CD4-positive, CD25-positive, alpha-beta regulatory T cell (primary cell): Measurements from ENCODE around the gene PSD. TPM values are rescaled to one million over a fixed set of nuclear protein-coding genes. Genes with fewer than 3 reads are reported as not detected.

Experiments used
- ATAC-seq, 2 donors: fragments of 150-1000 bp; cut with Tn5 transposase; one replicate each; pipeline ENCODE4 v1.10.0; 2021; ENCODE audit warnings: low read depth in 2 of 2, moderate number of reproducible peaks in 2 of 2, moderate library complexity in 1 of 2
- DNase-seq, 3 donors: peaks; one replicate each; pipeline versions ENCODE4 v3.0.0 to v3.0.0-alpha.2; 2012 to 2022; ENCODE audit warnings: mixed read lengths in 1 of 3
- H3K27ac ChIP-seq: one replicate; pipeline ENCODE4 v1.7.0; 2013; ENCODE audit warnings: mild to moderate bottlenecking, low read length; ENCODE audit not compliant: insufficient read depth, poor library complexity, severe bottlenecking
- H3K27me3 ChIP-seq: one replicate; pipeline ENCODE4 v1.7.0; 2013; ENCODE audit warnings: low read length; ENCODE audit not compliant: control insufficient read depth, insufficient read depth
- H3K36me3 ChIP-seq: one replicate; pipeline ENCODE4 v1.7.0; 2013; ENCODE audit warnings: mild to moderate bottlenecking, low read length, moderate library complexity; ENCODE audit not compliant: control insufficient read depth, insufficient read depth
- H3K4me1 ChIP-seq: 2 replicates; pipeline ENCODE4 v1.7.0; 2013; ENCODE audit warnings: mild to moderate bottlenecking, low read length; ENCODE audit not compliant: insufficient read depth, control insufficient read depth, poor library complexity, severe bottlenecking
- H3K4me3 ChIP-seq: one replicate; pipeline ENCODE4 v1.7.0; 2013; ENCODE audit warnings: low read depth, mild to moderate bottlenecking, low read length, moderate library complexity
- H3K9me3 ChIP-seq, 2 experiments: 1 replicate in 1 of 2; 2 replicates in 1 of 2; pipeline ENCODE4 v1.7.0; 2013; ENCODE audit warnings: low read length in 2 of 2, mild to moderate bottlenecking in 1 of 2, moderate library complexity in 1 of 2; ENCODE audit not compliant: control insufficient read depth in 2 of 2
- H3K27ac Mint-ChIP-seq, 3 donors: one replicate each; pipeline ENCODE4 v1.8.0; 2020 to 2022; ENCODE audit warnings: mild to moderate bottlenecking in 3 of 3, mixed read lengths in 3 of 3, moderate library complexity in 2 of 3
- H3K27me3 Mint-ChIP-seq: one replicate; pipeline ENCODE4 v1.8.0; 2022; ENCODE audit warnings: mild to moderate bottlenecking, mixed read lengths
- H3K36me3 Mint-ChIP-seq: one replicate; pipeline ENCODE4 v1.8.0; 2020; ENCODE audit warnings: mixed read lengths
- H3K4me1 Mint-ChIP-seq, 4 donors: one replicate each; pipeline ENCODE4 v1.8.0; 2020 to 2022; ENCODE audit warnings: mixed read lengths in 4 of 4, mild to moderate bottlenecking in 1 of 4
- H3K4me3 Mint-ChIP-seq, 4 donors: one replicate each; pipeline ENCODE4 v1.8.0; 2020 to 2022; ENCODE audit warnings: mild to moderate bottlenecking in 4 of 4, mixed read lengths in 4 of 4, moderate library complexity in 3 of 4
- H3K9me3 Mint-ChIP-seq, 7 donors: one replicate each; pipeline ENCODE4 v1.8.0; 2020 to 2022; ENCODE audit warnings: mixed read lengths in 7 of 7, mild to moderate bottlenecking in 3 of 7, moderate library complexity in 2 of 7
- polyA plus RNA-seq, 4 donors: library from polyadenylated mRNA; unstranded; fragments of 300-500 nt; fragmentation: Illumina TruSeq; gene quantifications; one replicate each; pipeline ENCODE4 v1.2.3, GENCODE V29; 2021
- total RNA-seq: library from RNA; stranded (reverse); gene quantifications from one replicate; pipeline ENCODE4 v1.2.3, GENCODE V29; 2022

Gene PSD
- total and polyA plus RNA-seq, 5 donors from 2014 or later, result 1.4 to 2.9 (median 2.2) TPM

DNA sequence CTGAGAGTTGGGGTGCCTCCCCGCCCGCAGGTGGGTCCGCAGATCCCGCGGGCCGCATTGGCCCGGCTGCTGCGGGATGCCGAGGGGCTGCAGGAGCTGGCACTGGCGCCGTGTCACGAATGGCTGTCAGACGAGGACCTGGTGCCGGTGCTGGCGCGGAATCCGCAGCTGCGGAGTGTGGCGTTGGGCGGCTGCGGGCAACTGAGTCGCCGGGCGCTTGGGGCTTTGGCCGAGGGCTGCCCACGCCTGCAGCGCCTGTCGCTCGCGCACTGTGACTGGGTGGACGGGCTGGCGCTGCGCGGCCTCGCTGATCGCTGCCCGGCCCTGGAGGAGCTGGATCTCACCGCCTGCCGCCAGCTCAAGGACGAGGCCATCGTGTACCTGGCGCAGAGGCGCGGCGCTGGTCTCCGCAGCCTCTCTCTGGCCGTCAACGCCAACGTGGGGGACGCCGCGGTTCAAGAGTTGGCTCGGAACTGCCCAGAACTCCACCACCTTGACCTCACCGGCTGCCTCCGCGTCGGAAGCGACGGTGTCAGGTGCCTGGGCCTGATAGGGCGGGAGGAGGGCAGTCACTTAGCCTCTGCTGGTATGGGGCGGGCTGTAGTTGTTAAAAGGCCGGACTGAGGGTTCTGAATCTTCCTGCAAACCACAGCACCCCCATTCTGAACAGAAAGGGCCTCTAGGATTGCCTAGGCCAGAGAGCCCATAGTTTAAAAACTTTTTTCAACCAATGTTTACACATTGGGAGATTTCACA is 3.4 kb upstream of the PSD start:
- H3K4me1 ChIP-seq, result peaks cover 44% of the 10 kb centered on the region
- Mint-ChIP-seq H3K27me3 (peaks cover 15% of the 10 kb centered on the region), H3K4me3 (peak overlapping the region; percentile 93 to 98 (median 96)), H3K9me3 (peaks cover 0 to 4% (median 0%) of the 10 kb centered on the region in 7 donors), H3K4me1 (peaks cover 0 to 49% (median 18%) of the 10 kb centered on the region in 4 donors), H3K27ac (peak overlapping the region; percentile 32 to 98 (median 38)), H3K36me3 (no peaks in the 10 kb centered on the region)
- no peaks in the 10 kb centered on the region for H3K9me3 ChIP-seq
- peaks cover 7% of the 10 kb centered on the region for H3K27me3 ChIP-seq
- H3K27ac ChIP-seq, result peak overlapping the region; percentile 79
- DNase-seq (no peak), ATAC-seq (peak; percentile 3 to 5)
- peak overlapping the region; percentile 61 for H3K4me3 ChIP-seq
- H3K36me3 ChIP-seq, result peaks cover 3% of the 10 kb centered on the region

DNA sequence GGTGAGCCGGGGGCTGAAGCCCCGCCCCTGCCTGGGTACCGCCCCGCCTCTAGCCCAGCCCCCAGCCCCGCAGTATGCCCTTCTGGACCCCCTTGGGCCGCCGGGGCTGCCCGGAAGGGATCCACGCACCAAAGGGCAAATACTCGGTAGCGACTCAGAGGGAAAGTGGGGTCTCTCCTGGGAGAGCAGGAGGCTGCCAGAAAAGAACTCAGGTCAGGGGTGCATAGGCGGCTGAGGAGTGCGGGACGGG is 2.8 kb upstream of the PSD start:
- Histone ChIP-seq H3K27me3 (peaks cover 7% of the 10 kb centered on the region), H3K4me1 (peaks cover 44% of the 10 kb centered on the region), H3K9me3 (no peaks in the 10 kb centered on the region), H3K36me3 (peaks cover 3% of the 10 kb centered on the region), H3K27ac (peak overlapping the region; percentile 79), H3K4me3 (peak overlapping the region; percentile 41)
- Mint-ChIP-seq H3K9me3 (peaks cover 0 to 4% (median 0%) of the 10 kb centered on the region in 7 donors), H3K27me3 (peaks cover 16% of the 10 kb centered on the region), H3K4me1 (peaks cover 0 to 49% (median 18%) of the 10 kb centered on the region in 4 donors), H3K36me3 (no peaks in the 10 kb centered on the region), H3K4me3 (peak overlapping the region; percentile 93 to 98 (median 96)), H3K27ac (peak overlapping the region; percentile 5 to 98 (median 93))
- DNase-seq (peak in 1 of 3 donors; percentile 60), ATAC-seq (no peak)

GRCh38 chr10:102420714-102421506 is 2.3 kb upstream of the PSD start, which contains the start of gene FBXL15:
Gene FBXL15, plus strand, starts transcription at chr10:102420836. Its CDS starts 294 bp downstream, at chr10:102421130.
- peaks cover 0 to 47% (median 18%) of the 10 kb centered on the region in 4 donors for H3K4me1 Mint-ChIP-seq
- peak; percentile 88 to 96 (median 93) for DNase-seq
- Histone ChIP-seq H3K4me1 (peaks cover 44% of the 10 kb centered on the region), H3K27me3 (peaks cover 7% of the 10 kb centered on the region), H3K36me3 (peaks cover 3% of the 10 kb centered on the region), H3K27ac (peak within 1 kb of the TSS; percentile 79), H3K4me3 (peak within 1 kb of the TSS; percentile 91), H3K9me3 (no peaks in the 10 kb centered on the region)
- no peaks in the 10 kb centered on the region for H3K36me3 Mint-ChIP-seq
- H3K9me3 Mint-ChIP-seq, result peaks cover 0 to 4% (median 0%) of the 10 kb centered on the region in 7 donors
- peak within 1 kb of the TSS; percentile 93 to 98 (median 93) for H3K27ac Mint-ChIP-seq
- H3K4me3 Mint-ChIP-seq, result peak within 1 kb of the TSS; percentile 93 to 98 (median 96)
- H3K27me3 Mint-ChIP-seq, result peaks cover 20% of the 10 kb centered on the region
- ATAC-seq, result peak; percentile 76 to 77

GRCh38 chr10:102420181-102420713 is 1.7 kb upstream of the PSD start:
- peak overlapping the region; percentile 91 for H3K4me3 ChIP-seq
- peak overlapping the region; percentile 32 to 98 (median 93) for H3K27ac Mint-ChIP-seq
- H3K36me3 ChIP-seq, result peaks cover 3% of the 10 kb centered on the region
- peaks cover 7% of the 10 kb centered on the region for H3K27me3 ChIP-seq
- H3K27me3 Mint-ChIP-seq, result peaks cover 26% of the 10 kb centered on the region
- peaks cover 44% of the 10 kb centered on the region for H3K4me1 ChIP-seq
- H3K4me3 Mint-ChIP-seq, result peak overlapping the region; percentile 93 to 98 (median 96)
- no peak for ATAC-seq
- H3K4me1 Mint-ChIP-seq, result peaks cover 0 to 43% (median 16%) of the 10 kb centered on the region in 4 donors
- no peaks in the 10 kb centered on the region for H3K9me3 ChIP-seq
- no peak for DNase-seq
- H3K27ac ChIP-seq, result peak overlapping the region; percentile 79
- H3K36me3 Mint-ChIP-seq, result no peaks in the 10 kb centered on the region
- H3K9me3 Mint-ChIP-seq, result peaks cover 0 to 4% (median 0%) of the 10 kb centered on the region in 7 donors

DNA sequence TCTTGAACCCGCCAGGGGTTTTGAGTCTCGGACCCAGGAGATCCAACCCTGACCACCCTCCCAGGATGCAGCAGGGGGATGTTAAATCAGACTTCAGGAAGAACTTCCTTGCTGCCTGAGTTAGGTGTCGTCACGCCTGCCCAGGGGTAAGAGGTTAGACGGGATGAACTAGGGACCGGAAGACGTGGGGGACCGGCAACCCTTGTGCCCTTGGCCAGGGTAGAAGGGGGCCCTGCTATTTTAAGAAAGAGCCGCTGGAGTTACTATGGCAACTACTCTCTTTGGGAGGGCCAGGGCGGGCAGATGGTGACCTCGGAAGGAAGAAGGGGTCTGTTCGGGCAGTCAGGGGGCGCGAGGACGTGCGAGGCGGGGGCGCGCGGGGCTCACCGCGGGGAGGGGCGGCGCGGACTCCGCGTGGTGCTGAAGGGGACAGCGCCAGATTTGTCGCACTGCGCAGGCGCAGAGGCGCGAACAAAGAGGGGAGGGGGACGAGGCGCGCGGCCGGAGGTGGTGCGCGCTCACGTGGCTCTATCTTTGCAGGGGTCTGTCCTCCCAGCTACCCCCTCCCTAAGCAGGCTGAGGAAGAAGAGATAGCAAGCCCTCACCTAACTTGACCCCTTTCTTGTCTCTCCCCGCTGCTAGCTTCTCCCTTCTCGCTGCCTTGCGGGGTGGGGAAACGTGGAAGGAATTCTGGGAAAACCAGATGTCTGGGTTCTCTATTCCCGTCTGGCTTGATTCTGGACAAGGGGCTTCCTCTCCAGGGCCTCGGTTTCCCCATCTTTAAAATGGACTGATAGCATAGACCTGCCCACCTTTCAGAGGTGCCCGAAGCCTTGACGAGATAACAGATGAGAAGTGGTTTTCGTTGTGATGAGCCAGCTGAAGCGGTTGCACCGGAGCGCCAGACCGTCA is 940 bp upstream of the PSD start:
- peaks cover 26% of the 10 kb centered on the region for H3K27me3 Mint-ChIP-seq

DNA sequence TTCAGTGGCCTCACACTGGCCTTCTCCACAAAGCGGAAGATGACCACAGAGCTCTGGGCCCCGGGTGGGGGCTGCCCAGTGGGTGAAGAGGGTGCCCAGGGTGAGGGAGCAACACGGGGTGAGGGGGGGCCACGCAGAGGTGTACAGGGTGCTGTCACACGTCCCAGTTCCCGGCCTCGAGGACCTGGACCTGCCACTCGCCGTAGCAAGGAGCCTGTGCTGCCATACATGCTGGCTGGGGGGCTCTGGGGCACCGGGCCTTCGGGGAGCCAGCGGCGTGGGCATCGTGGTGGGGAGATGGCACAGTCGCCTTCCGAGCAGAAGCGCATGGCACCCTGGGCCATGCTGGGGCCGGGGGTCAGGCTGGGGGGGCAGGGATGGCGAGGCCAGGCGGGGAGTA is 1.9 kb downstream of the PSD start:
- peaks cover 0 to 37% (median 17%) of the 10 kb centered on the region in 4 donors for H3K4me1 Mint-ChIP-seq
- no peak overlapping the region for H3K27ac ChIP-seq
- peak overlapping the region in 1 of 4 donors; percentile 88 for H3K4me3 Mint-ChIP-seq
- H3K27ac Mint-ChIP-seq, result no peak overlapping the region
- H3K9me3 Mint-ChIP-seq, result peaks cover 0 to 6% (median 0%) of the 10 kb centered on the region in 7 donors
- H3K4me1 ChIP-seq, result peaks cover 35% of the 10 kb centered on the region
- ATAC-seq, result no peak
- peaks cover 7% of the 10 kb centered on the region for H3K27me3 ChIP-seq
- H3K9me3 ChIP-seq, result no peaks in the 10 kb centered on the region
- no peaks in the 10 kb centered on the region for H3K36me3 ChIP-seq
- no peak overlapping the region for H3K4me3 ChIP-seq
- no peaks in the 10 kb centered on the region for H3K36me3 Mint-ChIP-seq
- no peak for DNase-seq
- H3K27me3 Mint-ChIP-seq, result peaks cover 40% of the 10 kb centered on the region

More for the DNA sequence above, 940 bp upstream of the PSD start:
- H3K36me3 Mint-ChIP-seq, result no peaks in the 10 kb centered on the region
- ATAC-seq (no peak), DNase-seq (peak; percentile 46 to 72 (median 56))
- Histone ChIP-seq H3K4me3 (peak overlapping the region; percentile 91), H3K36me3 (peaks cover under 1% of the 10 kb centered on the region), H3K4me1 (peaks cover 44% of the 10 kb centered on the region), H3K27me3 (peaks cover 7% of the 10 kb centered on the region), H3K27ac (no peak overlapping the region), H3K9me3 (no peaks in the 10 kb centered on the region)
- peaks cover 0 to 4% (median 0%) of the 10 kb centered on the region in 7 donors for H3K9me3 Mint-ChIP-seq
- peak overlapping the region; percentile 93 to 98 (median 96) for H3K4me3 Mint-ChIP-seq
- H3K27ac Mint-ChIP-seq, result peak overlapping the region in 1 of 3 donors; percentile 77
- H3K4me1 Mint-ChIP-seq, result peaks cover 0 to 42% (median 16%) of the 10 kb centered on the region in 4 donors

DNA sequence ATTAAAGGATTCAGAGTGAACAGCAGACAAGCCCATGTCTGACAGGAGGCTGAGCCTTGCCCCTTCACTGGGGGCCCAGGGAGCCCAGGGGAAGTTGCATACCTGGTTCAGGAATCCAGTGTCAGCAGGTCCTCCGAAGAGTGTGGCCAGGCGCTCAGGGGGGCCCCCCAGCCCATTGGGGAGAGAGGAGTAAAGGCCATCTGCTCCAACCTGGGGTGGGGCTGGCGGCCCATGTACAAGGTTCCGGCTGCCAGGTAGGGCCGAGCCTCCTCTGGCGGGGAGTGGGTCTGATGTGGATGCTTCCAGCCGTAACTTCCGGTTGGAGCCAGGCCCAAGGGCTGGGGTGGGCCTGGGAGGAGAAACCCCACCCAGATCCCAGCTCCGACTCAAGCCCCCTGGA is 2.3 kb downstream of the PSD start:
- no peak for DNase-seq
- Mint-ChIP-seq H3K36me3 (no peaks in the 10 kb centered on the region), H3K4me3 (peak overlapping the region in 2 of 4 donors; percentile 49 to 86), H3K4me1 (peaks cover 0 to 40% (median 21%) of the 10 kb centered on the region in 4 donors), H3K9me3 (peaks cover 0 to 6% (median 0%) of the 10 kb centered on the region in 7 donors), H3K27me3 (peaks cover 43% of the 10 kb centered on the region), H3K27ac (no peak overlapping the region)
- Histone ChIP-seq H3K4me1 (peaks cover 31% of the 10 kb centered on the region), H3K4me3 (no peak overlapping the region), H3K9me3 (no peaks in the 10 kb centered on the region), H3K36me3 (no peaks in the 10 kb centered on the region), H3K27ac (no peak overlapping the region), H3K27me3 (peaks cover 10% of the 10 kb centered on the region)
- no peak for ATAC-seq
